Right ventricle myocardium inferior (tissue), 1 donor: ENCODE results near the gene ATP6V1F. TPM values are rescaled to one million over a fixed set of nuclear protein-coding genes. Genes with fewer than 3 reads are reported as not detected.
A peak's percentile ranks its signal among the peaks of the same experiment; 100 is the strongest.

Source experiments
- ATAC-seq: fragments of 200-7000 bp; cut with Tn5 transposase; one replicate; pipeline ENCODE4 v1.9.1; 2020; ENCODE audit warnings: mild to moderate bottlenecking, moderate library complexity
- DNase-seq: peaks from one replicate; pipeline ENCODE4 v3.0.0; 2021; ENCODE audit errors: missing footprints
- intact Hi-C: fragments of 100-400 bp; cut with DNase I; formaldehyde crosslinking; loops from one replicate; pipeline ENCODE4 v1.11.0; 2022
- total RNA-seq: library from RNA; stranded (reverse); fragmentation: NEBNext Ultra II Directional; extraction: Animal tissue kit (Norgen Biotek cat#: 25700); gene quantifications from one replicate; pipeline ENCODE4 v1.2.1, GENCODE V29; 2021
- donor health status: DM: no; HTN: yes; CAD: no; lungs with severe emphysema.

The ATP6V1F gene
- total RNA-seq, 1 donor from 2014 or later, result 128 TPM

DNA sequence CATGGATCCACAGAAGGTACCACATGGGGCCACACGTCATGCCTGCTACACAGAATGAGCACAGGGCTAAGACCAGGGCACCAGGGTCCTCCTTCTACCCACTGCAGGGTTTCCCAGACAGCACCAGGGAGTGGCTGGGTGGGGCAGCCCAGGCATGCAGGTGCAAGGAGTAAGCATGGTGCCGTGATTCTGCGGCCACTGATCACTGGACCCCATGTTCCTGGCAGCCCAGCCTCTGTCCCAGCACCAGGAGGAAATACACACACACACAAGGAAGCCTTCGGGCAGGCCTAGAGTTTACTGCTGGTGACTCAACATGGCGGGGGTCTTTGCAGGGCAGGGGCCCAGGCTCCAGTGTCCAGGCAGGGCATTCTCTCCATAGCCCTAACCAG is 13.9 kb downstream of the ATP6V1F start:
- ATAC-seq (no peak), DNase-seq (peak; percentile 45)
- intact Hi-C loops, result no loop called here

GRCh38 chr7:128876978-128877755 is 14.5 kb downstream of the ATP6V1F start:
- intact Hi-C loops, result no loop called here
- DNase-seq (peak; percentile 67), ATAC-seq (no peak)

GRCh38 chr7:128877756-128878120 is 15.1 kb downstream of the ATP6V1F start:
- ATAC-seq, result no peak
- intact Hi-C loops, result no loop called here
- DNase-seq, result no peak

DNA sequence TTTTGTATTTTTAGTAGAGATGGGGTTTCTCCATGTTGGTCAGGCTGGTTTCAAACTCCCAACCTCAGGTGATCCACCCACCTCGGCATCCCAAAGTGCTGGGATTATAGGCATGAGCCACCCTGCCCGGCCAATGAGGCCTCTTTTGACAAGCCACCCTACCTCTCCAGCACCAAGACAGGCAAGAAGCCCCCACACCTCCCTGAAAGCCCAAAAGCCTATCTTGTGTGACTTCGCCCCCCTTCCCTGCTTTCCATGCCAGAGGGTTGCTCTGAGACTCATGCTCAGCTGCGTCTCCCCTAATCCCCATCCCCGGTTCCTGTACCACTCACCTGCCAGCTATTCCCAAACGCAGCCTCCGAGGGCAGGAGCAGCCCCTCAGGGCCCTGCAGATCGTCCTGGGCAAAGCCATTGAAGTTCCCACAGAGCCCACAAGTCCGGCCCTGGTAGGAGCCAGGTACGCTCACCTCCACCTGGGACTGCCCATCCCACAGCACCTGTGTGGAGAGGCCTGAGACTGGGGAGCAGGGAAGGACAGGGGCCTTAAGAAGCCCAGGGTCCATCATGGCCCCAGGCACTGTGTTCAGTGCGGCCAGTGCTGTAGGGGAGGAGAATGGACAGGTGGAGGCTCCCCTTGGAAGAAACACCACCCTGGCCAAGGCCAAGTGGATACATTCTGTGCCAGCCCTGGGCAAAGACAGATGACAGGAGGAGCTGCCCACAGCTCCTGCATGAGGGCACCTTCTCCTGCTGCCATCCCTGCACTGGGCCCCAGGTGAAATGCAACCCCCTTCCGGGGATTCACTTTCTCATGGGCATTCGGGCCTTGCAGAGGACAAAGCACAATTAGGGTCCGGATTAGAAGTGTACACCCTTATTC is 15.8 kb downstream of the ATP6V1F start:
- peak; percentile 18 for DNase-seq
- no peak for ATAC-seq
- intact Hi-C loops, result no loop called here

- no peak for ATAC-seq
- intact Hi-C loops, result no loop called here
- DNase-seq, result peak; percentile 46
Measured at GRCh38 chr7:128879461-128879938, 16.8 kb downstream of the ATP6V1F start.

- ATAC-seq (peak; percentile 87), DNase-seq (peak; percentile 76)
- intact Hi-C loops, result loop anchor here (5.0 kb wide), 3 partner anchors 88 to 403 kb away; partner anchors contain the start of genes CCDC136 and METTL2B
Measured at GRCh38 chr7:128879939-128880746, 17.5 kb downstream of the ATP6V1F start.

DNA sequence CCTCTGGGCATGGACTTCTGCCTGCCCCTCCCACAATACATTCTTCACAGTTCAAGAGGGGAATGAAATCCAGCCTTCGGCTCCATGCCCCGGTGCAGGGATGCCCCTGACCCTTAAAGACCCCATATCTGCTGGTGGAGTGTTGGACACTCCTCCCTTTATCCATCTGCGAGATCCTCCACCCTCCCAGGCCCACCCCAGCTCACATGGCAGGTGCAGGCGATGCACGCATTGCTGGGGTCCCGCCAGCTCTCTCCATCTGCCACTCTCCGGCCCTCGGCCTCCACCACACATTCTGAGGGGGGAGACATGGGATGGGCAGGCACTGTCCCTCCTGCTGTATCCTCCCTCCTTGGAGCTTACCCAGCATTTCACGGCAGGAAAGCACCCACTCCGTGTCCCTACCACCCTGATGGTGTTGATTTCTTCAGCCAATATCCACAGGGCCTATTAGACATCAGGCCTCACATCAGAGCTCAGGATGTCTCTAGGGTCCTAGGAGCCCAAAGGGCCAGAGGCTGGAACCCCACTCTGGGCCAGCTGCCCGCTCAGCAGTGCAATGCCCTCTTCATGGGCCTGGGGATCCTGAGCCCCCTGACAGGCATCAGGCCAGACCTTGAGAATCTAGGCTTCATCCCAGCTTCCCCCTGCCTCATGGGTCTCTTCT is 18.3 kb downstream of the ATP6V1F start:
- ATAC-seq (no peak), DNase-seq (peak; percentile 27)
- intact Hi-C loops, result loop anchor here (5.0 kb wide), 3 partner anchors 89 to 404 kb away; partner anchors contain the start of genes CCDC136 and METTL2B

DNA sequence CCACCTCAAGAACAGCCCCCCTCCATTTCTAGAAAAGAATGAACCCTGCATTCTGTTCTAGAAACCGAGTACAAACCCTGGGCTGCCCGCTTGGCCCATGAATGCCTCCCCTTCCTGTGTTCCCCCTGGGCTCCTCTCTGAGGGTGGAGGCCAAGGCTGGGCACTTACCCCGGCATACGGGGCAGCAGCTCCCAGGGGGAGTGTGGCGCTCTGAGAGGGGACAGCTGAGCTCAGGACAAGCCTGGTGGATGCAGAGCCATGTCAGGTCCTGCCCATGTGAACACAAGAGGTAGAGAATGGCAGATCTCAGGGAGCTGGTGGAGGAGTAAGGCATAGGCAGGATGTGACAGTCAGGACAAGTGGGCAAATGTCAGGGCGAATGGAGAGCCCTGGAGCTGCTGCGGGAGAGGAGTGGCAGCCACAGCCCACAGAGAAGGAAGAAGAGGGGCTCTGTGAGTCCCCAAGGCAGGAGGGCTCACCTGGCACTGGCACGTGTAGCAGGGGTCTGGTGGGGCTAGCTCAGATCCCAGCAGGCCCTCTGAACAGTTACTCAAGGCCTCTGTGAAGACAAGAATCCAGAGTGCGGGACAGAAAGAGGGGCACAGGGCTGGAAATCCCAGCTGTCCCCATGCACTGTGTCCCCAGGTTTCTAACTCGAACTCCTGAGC is 18.9 kb downstream of the ATP6V1F start:
- no peak for ATAC-seq

DNA sequence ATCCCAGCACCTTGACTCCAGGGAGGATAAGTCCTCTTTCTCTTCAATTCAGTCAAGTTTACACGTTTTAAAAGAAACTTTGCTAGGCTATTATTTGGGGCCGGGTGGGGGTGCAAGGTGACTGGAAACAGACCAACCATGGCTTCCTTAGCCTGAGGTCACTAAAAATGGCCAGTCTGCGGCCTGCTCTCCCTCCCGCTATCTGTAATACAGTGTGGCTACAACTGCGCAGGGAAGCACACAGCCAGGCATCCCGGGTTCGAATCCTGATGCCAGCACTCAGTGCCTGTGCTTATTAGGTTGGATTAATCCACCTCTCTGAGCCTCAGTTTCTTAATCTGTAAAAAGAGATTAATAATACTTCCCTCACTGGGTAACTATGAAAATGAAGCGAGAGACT is 19.5 kb downstream of the ATP6V1F start:
- ATAC-seq, result no peak
- peak; percentile 16 for DNase-seq
- intact Hi-C loops, result loop anchor here (5.0 kb wide), 3 partner anchors 90 to 405 kb away; partner anchors contain the start of genes CCDC136 and METTL2B

More for the DNA sequence above, 18.9 kb downstream of the ATP6V1F start:
- intact Hi-C loops, result loop anchor here (5.0 kb wide), 3 partner anchors 89 to 404 kb away; partner anchors contain the start of genes CCDC136 and METTL2B
- peak; percentile 22 for DNase-seq

GRCh38 chr7:128883622-128884448 is 21.2 kb downstream of the ATP6V1F start:
- intact Hi-C loops, result loop anchor here (5.0 kb wide), 3 partner anchors 92 to 407 kb away; partner anchors contain the start of genes CCDC136 and METTL2B
- ATAC-seq (peak; percentile 51), DNase-seq (peak; percentile 91)

DNA sequence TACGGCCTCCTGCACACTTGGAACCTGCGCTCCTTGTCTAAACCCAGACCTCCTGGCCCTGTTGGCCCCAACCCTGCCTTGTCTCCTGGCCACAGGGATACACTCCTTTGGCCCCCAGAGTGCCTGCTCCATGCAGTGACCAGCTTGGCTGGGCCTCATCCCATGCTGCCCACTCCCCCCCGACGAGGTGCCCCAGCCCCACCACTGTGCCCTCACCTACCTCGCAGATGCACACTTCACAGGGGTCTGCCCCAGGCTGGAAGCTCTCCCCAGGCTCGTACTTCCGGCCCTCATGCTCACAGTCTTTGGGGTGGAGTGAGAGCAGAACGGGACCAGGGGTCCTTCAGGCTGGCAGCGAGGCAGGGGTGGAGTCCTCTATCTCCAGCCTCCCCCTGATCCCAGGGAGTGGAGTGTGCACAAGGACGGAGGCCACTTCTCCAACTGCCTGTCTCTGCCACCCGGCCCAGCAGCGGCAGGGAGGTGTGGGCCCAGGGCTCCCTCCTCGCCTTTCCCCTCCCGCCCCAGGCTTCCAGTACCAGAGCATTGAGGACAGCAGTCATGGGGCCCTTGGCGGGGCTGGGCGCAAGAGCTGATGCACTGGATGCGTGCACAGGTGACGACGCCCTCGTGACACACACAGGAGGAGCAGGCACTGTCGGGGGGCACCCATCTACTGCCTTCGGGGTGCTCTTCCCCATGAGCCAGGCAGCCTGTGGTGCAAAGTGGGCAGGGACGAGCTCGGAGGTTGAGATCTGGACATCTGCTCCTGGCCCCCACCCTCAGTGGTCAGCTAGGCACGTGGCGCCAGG is 22.1 kb downstream of the ATP6V1F start:
- DNase-seq, result peak; percentile 45
- ATAC-seq, result no peak
- intact Hi-C loops, result loop anchor here (5.0 kb wide), 3 partner anchors 92 to 407 kb away; partner anchors contain the start of genes CCDC136 and METTL2B

DNA sequence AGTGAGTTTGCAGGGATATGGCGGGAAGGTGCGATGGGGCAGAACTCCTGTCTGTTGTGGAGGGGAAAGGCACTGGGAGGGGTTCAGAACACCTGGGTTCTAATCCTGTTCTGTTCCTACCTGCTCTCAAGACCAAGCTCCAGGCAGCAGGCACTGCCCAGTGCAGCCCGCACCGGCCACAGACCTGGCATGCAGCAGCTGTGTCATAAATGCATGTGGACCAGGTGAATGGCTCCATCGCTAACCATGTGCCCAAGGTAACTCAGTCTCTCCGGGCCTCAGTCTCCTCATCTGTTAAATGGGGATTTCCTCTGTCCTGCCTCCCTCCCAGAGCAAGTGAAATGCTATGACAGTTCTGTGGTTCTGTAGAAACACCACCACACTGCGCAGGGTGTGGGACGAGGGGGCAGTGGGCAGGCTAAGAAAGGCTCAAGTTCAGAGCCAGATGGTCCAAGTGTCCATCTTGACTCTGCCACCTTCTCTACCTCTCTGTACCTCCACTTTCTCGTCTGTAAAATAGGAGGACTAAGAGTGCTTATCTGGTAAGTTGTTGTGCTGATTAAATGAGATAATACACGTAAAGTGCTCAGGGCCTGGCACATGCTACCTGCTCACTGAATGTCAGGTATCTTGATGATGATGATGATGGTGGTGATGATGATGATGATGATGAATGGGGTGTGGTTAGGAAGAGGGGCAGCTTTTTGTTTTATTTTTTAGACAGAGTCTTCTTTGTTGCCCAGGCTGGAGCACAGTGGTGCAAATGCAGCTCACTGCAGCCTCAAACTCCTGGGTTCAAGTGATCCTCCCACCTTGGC is 22.9 kb downstream of the ATP6V1F start:
- DNase-seq, result peak; percentile 11
- no peak for ATAC-seq
- intact Hi-C loops, result no loop called here

DNA sequence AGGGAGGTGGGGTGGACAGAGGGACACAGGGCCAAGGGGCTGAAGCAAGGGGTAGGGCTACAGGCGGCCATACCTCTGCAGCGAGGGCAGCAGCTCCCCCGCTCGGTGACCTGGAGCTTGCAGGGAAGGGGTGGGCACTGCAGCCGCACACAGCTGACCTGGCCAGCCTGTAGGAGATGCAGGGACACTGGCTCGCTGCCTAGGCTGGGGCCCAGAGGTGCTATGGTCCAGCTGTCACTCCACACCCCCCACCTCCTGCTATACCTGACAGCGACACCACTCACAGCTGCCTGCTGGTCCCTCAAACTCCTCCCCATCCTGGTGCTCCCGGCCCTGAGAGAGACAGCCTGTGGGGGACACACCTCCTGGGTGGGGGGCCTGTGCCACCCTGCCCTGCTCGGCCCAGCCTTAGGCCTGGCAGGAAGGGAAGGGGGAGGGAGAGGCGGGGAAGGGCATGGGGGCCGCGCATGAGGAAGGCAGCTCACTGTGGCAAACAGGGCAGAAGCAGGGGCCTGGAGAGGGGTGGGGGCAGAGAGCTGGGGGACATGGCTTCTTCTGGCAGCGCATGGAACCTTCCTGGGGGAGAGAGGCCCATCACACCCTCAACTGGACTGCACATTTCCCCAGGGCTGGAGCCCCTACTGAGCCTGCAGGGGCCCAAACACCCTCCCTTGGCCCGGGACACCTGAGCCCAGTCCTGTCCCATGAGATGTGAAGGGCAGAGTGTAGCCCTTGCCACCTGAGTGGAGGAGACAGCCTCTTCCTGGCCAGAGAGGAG is 23.9 kb downstream of the ATP6V1F start:
- intact Hi-C loops, result no loop called here
- DNase-seq (peak; percentile 7), ATAC-seq (no peak)
